SK-MEL-5 (cell line): ENCODE measurements around the gene FAM83E. TPM values are rescaled to one million over a fixed set of nuclear protein-coding genes. Genes with fewer than 3 reads are reported as not detected.
A peak's percentile ranks its signal among the peaks of the same experiment; 100 is the strongest.
"Not testable (repeated sequence)": the region's sequence is repeated elsewhere in the genome, so short reads cannot be mapped to it uniquely, and the experiment has no call there.

Source experiments
- DNase-seq: peaks from one replicate; pipeline ENCODE4 v3.0.0-alpha.2; 2016; ENCODE audit warnings: low read depth, low spot score
- in situ Hi-C: cut with HindIII; loops from 2 replicates; pipeline ENCODE4 v1.10.0; 2016; ENCODE audit warnings: low sequenced_read_pairs, high pct_unique_total_duplicates, low pct_unique_long_range_greater_than_20kb
- total RNA-seq: library from RNA; depleted of rRNA; stranded (reverse); fragments of >200 nt; shearing (Covaris generic); gene quantifications from 2 replicates; pipeline ENCODE4 v1.2.3, GENCODE V29; 2014

The FAM83E gene
- total RNA-seq, 1 experiment from 2014 or later, result 0.34 TPM

GRCh38 chr19:48632692-48633147, 17.8 kb upstream of the FAM83E start:
- in situ Hi-C loops, result no loop called here
- peak; percentile 72 for DNase-seq

GRCh38 chr19:48632286-48632685, 17.4 kb upstream of the FAM83E start:
- DNase-seq, in situ Hi-C loops: not testable (repeated sequence)

- no peak for DNase-seq
- in situ Hi-C loops, result no loop called here
Observed at GRCh38 chr19:48631225-48631624, 16.3 kb upstream of the FAM83E start.

GRCh38 chr19:48630296-48631063, 15.6 kb upstream of the FAM83E start:
- in situ Hi-C loops, result no loop called here
- DNase-seq, result no peak

- DNase-seq, result no peak
- in situ Hi-C loops, result no loop called here
Observed at GRCh38 chr19:48629599-48630295, 14.9 kb upstream of the FAM83E start.

GRCh38 chr19:48629297-48629598, 14.4 kb upstream of the FAM83E start:
- no peak for DNase-seq
- in situ Hi-C loops, result no loop called here

GRCh38 chr19:48628486-48629296, 13.8 kb upstream of the FAM83E start:
- in situ Hi-C loops, result no loop called here

GRCh38 chr19:48627865-48628314, 13.0 kb upstream of the FAM83E start:
- in situ Hi-C loops, result no loop called here
- DNase-seq, result no peak

More at GRCh38 chr19:48628486-48629296, 13.8 kb upstream of the FAM83E start:
- no peak for DNase-seq

GRCh38 chr19:48627201-48627864, 12.5 kb upstream of the FAM83E start:
- in situ Hi-C loops, result no loop called here
- no peak for DNase-seq

- in situ Hi-C loops, result no loop called here
- no peak for DNase-seq
Observed at GRCh38 chr19:48625891-48626327, 11.0 kb upstream of the FAM83E start.

GRCh38 chr19:48624791-48625723, 10.2 kb upstream of the FAM83E start:
- no peak for DNase-seq
- in situ Hi-C loops, result no loop called here

- DNase-seq, result peak; percentile 96
- in situ Hi-C loops, result no loop called here
Observed at GRCh38 chr19:48624067-48624594, 9.3 kb upstream of the FAM83E start.

GRCh38 chr19:48623556-48624066, 8.7 kb upstream of the FAM83E start:
- DNase-seq, result no peak
- in situ Hi-C loops, result no loop called here

- in situ Hi-C loops, result no loop called here
- DNase-seq, result no peak
Observed at GRCh38 chr19:48619692-48620585, 5.1 kb upstream of the FAM83E start.

- peak; percentile 99 for DNase-seq
- in situ Hi-C loops, result no loop called here
Observed at GRCh38 chr19:48618916-48619691, 4.2 kb upstream of the FAM83E start, which contains the start of the genes RPL18 and SPHK2. RPL18 (minus strand) TSS chr19:48619178; CDS start chr19:48619143, 35 bp downstream. SPHK2 (plus strand) TSS chr19:48619506; CDS start chr19:48620515, 1,009 bp downstream.
